NCI-H146 treated with DMSO at 0.1 percent for 48 hours (cell line): ENCODE measurements around the gene SRRT.

Experiments
- DNase-seq: peaks from one replicate; lab custom pipeline; 2025; ENCODE audit not compliant: unreplicated experiment; lab: John Stamatoyannopoulos, UW

The SRRT gene

DNA sequence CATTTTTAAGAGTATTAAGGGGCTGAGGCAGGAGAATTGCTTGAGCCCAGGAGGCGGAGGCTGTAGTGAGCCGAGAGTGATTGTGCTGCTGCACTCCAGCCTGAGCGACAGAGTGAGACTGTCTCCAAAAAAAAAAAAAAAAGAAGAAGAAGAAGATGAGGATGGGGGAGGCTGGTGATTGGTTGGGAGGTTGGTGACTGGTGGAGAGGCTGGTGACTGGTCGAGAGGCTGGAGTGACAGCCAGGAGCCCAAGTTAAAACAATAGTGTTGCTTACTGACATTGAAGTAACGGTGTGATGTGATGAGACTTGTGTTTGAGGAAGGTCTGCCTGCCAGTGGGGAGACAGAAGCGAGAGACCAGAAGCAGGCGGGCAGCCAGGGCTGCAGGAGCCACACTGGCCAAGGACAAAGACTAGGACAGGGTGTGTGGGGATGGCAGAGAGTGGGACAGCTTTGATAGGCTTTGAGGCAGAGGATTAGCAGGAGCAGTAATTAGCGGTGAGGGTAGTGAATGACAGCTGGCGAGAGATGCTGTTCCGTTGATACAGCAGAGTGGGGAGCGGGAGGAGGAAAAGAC lies 4.9 kb downstream of the SRRT start:
- no peak for DNase-seq

DNA sequence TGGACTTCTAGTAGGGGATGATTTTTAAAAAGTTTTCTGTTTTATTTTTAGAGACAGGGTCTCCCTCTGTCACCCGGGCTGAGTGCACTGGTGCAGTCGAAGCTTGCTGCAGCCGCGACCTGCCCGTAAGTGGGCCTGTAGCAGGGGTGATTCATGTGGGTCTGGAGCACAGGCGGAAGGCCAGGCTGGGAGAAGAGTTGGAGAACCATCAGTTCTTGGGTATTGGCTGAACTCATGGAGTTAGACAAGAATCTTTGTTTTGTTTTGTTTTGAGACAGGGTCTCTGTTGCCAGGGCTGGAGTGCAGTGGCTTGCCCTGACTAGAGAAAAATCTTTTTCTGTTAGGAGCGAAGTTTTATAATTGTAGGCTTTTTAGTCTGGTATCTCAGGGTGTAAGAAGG lies 5.7 kb downstream of the SRRT start:
- DNase-seq = no peak

DNA sequence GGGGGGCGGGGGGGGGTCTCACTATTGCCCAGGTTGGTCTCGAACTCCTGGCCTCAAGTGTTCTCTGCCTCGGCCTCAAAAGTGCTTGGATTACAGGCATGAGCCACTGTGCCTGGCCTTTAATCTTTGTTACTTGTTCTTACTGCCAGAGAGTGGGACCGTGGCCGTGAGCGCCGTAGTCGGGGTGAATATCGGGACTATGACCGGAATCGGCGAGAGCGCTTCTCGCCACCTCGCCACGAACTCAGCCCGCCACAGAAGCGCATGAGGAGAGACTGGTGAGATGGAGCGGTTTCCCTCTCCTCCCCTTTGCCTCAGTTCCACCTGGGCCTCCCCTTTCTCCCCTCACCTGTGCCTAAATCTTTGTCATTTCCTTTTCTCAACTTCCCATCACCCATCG lies 6.2 kb downstream of the SRRT start:
- no peak for DNase-seq

DNA sequence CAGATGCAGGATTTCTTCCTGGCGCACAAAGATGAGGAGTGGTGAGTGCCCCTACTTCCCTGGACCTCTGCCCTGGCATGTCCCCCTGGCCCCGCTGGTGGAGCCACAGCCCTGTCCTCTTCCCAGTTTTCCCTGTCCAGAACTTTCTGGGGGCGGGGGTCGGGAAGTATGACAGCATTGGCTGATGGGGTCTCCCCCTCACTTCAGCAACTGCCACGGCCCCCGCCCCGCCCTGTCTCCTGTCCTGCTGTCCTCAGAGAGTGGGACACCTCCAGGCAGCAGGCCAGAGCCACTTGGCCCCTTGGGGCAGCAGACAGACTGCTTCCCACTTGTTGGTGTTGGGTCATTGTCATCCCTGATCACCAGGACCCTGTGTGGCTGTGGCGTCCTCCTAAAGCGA lies 7.3 kb downstream of the SRRT start:
- DNase-seq = no peak

DNA sequence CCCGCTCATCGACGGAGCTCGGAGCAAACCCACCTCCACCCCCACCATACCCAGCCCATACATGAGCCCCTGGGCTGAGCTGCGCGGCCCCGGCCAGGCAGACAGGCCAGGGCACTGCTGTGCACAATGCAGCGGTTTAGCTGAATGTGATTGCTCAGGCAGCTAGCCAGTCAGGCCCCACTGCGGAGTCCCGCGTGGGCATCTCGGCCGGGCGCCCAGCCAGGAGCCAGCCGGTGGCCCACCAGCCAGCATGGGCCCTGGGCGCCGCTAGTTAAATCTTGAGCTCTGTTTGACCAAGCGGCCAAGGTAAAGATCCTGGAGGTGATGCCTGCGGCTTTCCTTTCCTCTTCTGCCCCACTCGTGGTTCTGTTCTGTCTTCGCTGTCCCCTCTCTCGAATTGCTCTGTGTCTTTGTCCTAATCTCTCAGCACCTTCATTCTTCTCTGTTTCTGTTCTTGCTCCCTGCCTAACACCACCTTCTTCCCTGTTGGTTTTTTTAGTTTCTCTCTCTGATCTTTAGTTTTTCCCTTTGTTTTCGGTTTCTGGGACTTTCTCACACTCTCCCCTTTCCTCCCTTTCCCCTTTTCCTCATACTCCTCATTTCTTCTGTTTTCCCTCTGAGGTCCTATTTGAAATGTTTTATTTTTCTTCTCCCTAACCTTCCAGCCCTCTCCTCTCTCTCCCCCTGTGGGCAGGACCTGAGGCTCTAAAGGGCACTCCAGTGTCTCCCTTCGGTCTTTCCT lies 8.1 kb downstream of the SRRT start:
- no peak for DNase-seq

DNA sequence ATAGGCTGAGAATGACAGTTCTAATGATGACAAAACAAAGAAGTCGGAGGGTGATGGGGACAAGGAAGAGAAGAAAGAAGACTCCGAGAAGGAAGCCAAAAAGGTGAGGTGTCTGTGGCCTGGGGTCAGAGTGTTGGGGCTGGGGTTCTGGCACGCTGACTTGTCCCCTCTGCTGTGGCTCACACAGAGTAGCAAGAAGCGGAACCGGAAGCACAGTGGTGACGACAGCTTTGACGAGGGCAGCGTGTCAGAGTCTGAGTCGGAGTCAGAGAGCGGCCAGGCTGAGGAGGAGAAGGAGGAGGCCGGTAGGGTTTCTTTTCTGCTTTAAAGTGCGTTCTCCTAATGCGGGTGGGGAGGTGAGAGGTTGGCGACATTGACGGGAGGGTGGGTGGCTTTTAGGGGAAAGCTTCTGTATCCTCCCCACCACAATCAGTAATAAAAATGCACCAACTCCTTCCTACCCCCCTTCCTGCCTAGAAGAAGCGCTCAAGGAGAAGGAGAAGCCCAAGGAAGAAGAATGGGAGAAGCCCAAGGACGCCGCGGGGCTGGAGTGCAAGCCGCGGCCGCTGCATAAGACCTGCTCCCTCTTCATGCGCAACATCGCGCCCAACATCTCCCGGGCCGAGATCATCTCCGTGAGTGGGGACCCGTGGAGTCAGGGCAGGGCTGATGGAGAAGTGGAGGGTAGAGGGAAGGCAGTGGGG lies 10.0 kb downstream of the SRRT start:
- no peak for DNase-seq

DNA sequence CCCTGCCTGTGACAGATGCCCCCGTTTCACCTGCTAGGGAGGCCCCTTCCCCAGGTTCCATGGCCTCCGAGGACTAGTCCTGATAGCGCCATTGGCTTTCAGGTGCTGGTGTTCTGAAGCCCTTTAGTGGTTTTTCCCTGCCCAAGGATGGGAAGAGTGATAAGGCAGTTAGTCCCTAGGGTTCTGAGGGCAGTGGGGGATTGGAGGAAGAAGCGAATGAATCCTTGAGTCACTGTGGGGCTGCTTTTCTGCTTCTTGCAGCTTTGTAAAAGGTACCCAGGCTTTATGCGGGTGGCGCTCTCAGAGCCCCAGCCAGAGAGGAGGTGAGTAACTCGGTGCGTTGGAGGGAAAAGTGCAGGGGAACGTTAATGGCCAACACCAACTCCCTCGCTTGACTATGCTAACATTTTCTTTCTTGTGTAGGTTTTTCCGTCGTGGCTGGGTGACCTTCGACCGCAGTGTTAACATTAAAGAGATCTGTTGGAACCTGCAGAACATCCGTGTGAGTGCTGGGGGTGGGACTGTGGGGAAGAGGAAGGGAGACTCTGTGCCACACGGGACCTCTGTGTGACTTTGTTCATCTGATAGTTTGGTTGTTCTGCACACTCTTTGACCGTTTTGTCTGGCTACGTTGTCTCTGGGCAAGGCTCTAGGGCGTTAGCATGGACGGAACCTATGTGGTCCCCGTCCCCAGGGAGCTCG lies 10.7 kb downstream of the SRRT start:
- DNase-seq = no peak

DNA sequence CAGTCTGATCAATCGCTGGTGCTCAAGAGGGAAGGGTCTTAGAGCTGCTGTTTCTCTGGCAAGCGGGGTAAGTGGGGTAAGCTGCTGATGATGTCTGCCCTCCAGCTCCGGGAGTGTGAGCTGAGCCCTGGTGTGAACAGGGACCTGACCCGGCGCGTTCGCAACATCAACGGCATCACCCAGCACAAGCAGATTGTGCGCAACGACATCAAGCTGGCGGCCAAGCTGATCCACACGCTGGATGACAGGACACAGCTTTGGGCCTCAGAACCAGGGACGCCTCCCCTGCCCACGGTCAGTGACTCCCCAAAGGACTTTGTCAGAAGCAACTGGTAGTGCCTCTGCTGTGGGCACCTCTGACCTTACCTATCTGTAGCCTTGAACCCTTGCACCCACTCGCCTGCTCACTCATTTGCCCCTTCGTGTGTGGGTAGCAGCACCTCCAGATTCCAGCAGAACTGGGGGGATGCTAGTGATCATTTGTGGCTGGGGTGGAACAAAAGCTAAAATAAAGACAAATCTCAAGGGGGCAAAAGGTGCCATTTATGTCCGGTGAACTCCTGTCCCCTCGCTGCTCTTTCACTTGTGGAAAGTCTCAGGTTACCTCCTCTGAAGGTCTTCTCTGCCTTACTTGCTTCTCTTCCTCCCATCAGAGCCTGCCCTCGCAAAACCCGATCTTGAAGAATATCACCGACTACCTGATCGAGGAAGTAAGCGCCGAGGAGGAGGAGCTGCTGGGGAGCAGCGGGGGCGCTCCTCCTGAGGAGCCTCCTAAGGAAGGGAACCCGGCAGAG lies 11.4 kb downstream of the SRRT start:
- DNase-seq = no peak

DNA sequence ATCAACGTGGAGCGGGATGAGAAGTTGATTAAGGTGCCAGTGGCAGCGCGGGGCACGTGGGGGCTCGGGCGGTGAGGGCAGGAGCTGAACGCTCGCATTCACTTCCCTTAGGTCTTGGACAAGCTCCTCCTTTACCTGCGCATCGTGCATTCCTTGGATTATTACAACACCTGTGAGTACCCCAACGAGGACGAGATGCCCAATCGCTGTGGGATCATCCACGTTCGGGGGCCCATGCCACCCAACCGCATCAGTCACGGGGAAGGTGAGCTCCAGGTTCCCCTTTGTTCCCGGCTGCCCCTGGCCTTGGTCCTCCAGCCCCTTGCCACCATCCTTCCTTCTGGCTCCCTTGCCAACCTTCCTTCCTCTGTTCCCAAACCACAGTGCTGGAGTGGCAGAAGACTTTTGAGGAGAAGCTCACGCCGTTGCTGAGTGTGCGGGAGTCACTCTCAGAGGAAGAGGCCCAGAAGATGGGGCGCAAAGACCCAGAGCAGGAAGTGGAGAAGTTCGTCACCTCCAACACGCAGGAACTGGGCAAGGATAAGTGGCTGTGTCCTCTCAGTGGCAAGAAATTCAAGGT lies 12.1 kb downstream of the SRRT start:
- DNase-seq = no peak

DNA sequence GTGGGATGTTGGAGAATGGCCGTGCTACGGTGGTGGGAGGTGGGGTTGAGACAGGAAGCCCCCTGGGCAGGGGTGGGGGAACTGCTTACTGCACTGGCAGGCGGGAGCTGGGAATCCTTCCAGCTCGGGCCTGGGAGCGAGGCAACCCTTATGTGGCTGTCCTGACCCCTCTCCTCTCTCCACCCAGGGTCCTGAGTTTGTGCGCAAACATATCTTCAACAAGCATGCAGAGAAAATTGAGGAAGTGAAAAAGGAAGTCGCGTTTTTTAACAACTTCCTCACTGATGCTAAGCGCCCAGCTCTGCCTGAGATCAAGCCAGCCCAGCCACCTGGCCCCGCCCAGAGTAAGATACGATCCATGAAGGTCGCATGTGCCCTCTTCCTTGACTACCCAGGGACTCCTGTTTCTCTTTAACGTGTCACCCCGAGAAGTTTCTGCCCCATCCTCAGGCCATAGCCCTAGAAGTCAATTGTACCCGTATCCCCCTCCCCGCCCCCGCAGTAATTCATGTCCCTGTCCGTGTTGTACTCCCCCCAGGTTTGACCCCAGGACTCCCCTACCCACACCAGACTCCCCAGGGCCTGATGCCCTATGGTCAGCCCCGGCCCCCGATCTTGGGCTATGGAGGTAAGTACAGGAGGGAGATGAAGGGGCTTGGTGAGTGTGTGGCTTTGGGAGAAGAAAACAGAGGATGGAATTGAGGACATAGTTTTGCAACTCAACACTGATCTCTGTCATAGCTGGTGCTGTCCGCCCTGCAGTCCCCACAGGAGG lies 12.8 kb downstream of the SRRT start:
- no peak for DNase-seq

DNA sequence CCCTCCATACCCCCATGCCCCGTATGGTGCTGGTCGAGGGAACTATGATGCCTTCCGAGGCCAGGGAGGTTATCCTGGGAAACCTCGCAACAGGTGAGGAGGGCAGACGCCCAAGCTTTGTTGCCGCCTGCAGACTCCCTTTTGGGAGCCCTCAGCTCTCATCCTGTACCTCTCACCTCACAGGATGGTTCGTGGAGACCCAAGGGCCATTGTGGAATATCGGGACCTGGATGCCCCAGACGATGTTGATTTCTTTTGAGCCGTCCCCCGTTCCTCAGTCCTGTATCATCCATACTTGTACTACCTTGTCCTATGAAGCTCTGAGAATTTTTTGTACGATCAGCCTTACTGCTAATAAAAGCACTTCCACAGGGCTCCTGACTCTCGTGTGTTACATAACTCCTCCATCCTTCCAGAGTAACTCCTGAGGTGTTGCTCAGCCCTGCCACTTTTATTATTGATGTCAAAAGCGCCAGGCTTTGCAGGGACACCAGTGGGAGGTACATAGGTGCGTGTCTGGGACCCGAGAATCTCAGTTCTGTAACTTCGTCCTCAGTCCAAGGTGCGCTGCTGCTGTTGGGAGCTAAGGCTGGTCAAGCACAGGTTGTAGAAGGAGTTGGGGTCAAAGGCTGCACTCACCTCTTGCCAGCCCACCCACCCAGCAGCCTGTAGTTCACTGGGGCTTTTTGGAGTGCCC lies 13.5 kb downstream of the SRRT start:
- no peak for DNase-seq

DNA sequence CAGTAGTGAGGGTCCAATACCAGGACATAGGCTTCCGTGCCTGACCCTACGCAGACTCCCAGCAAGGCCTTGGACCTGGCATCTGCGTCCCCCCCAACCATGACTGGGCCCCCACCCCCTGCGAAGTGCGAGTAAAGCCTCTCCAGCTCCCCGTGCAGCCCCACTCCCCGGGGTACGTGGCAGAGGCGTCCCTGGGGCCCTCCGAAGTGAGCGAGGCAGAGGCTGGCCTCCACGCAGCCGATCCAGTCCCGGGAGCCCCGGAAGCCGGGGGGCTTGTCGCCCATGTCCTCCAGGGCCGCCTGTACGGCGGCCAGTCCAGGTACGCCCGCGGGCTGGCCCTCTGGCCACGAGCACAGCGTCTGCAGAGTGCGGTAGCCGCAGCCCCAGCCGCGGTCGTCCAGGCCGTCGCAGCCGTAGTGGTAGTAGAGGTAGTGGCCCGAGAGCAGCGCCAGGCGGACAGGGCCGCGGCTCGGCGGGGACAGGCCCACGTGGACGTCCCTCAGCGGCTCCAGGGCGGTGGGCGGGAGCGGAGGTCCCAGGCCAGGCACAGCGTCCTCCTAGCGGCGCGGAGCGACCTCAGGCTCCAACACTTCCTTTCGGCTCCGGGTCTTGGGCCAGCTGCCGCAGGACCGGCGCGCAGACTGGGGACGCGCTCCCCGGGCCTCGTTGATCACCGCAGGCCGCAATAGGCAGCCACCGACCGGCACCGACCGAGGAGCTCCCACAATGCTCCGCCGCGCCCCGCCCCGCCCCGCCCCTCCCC lies 14.3 kb downstream of the SRRT start, which contains the start of gene UFSP1:
Gene UFSP1, minus strand, starts transcription at position 728 of the 763 bp plus-strand sequence. Its CDS starts 444 bp downstream, at position 284.
- no peak for DNase-seq

DNA sequence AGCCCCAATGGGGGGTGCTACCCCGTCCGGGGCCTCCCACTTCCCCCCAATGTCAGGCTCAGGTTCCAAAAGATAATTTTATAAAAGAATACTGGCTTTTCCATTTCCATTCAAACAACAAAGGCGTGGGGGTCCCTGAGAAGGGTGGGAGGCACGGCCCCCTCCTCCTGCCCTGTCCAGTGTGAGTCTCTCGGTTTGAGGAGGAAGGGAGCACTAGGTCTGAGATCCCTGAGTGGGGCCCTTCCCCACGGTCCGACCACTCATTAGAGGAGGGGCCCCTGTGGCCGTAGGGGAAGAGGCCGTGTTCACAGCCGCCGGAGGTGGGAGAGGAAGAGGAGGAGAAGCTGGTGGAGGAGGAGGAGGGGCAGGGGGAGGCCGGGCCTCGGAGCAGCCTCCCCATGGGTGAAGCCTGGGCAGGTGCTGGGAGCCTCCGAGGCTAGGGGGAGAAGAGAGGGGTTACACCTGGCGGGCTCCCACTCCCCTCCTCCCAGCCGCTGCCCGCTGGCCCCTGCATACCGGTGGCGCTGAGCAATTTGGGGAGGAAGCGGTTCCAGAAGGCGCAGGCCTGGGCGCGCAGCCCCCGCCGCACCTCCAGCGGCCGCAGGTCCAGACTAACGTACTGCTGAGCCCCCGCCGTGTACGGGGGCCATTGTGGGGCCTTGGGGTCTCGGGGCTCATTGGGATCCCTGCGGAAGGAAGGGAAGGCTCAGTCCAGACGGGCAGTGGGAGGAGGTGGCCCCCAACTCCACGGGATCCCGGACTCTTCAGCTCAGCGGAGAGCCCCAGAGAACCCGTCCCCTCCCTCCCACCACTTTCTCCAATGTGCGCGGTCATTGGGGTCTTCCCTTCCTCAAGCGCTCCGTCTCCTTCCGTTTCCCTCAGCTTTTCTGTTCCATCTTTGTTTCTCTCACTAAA lies 16.0 kb downstream of the SRRT start:
- no peak for DNase-seq

DNA sequence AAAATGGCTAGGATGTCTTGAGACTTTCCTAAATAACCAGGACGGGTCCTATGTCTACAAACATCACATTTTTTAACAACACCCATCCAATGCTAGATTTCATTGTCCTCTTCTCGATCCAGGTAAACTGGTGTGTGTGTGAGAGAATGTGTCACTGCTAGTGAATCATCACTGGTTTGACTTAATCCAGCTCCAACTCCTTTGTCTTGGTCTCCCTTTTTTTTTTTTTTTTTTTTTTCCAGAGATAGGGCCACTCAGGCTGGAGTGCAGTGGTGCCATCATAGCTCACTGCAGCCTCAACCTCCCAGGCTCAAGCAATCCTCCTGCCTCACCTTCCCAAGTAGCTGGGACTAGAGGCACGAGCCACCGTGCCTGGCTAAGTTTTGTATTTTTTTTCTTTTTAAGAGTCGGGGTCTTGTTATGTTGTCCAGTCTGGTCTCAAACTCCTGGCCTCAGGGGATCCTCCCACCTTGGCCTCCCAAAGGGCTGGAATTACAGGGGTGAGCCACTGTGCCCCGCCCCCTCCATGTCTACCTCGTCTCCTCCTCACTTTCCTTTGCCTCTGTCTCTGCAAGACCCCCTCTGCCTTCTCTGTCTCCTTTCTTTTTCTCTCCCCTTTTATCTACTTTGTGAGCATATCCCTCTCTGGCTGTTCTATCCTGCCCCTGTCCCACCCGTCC lies 16.8 kb downstream of the SRRT start:
- DNase-seq = no peak

DNA sequence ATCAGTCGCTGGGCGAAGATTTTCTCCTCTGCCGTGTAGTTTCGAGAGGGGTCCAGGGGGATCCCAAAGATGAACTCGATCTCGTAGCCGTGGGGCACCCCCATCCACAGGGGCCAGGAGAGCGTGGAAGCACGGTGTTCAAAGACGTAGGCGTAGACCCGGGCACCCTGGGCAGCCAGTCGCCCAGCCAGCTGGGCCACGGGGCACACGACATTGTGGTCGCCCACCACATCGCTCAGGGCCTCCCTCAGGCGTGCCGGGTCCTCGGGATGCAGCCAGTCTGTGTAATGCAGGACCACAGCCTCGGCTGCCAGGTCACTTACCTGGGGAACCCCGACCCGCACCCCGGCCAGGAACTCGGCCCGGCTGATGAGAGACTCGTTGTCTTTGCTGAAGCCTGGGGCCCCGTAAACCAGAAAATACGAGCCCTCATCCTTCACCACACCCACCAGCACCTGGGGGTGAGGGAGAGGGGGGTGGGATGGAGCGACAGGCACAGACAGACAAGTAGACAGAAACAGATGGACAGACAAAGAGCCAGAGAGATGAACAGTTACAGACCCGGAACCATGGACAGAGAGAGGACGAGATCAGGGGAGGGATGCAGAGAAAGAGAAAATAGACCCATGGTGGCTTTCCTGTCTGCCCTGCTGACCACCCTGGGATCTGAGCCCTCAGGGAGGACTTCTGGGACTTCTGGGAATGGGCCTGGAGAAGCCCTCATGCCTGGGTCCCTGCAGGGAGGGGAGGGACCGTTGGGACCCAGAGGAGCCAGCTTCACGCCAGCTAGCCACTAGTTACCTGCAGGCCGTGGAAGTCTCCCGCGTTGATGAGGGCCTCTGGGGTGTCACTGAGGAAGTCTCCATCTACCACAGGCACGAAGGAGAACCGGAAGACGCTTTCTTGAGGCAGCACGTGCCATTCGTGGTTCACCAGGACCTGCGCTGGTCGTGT lies 17.7 kb downstream of the SRRT start:
- DNase-seq = no peak
